Measurements from ENCODE around the gene WDFY4.

WDFY4 gene

DNA sequence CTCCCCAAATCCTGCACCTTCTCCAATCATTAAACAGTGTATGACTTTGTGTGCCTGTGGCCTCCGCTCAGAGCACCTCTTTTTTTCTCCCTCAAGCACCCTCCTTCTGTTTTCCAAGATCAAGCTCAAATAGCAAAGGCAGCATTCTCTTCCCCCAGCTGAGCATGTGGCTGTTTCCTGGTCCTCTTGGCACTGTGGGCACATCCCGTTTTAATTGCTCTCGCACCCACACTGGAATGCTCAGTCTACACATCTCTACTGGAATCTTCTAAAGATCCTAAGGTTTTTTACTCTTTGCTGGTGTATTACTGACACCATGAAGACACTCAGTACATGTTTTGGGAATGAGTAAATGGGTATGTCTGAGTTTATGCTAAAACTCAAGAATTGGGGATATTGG, 107.4 kb downstream of the WDFY4 start:
- peak; percentile 11; the same call in 1 of the 3 replicates for ATAC-seq (ENCODE audit: low read depth)
- Histone ChIP-seq H3K4me3 (ENCODE audit: severe bottlenecking) (no peak overlapping the region), H3K9me3 (ENCODE audit: severe bottlenecking) (no peaks in the 10 kb centered on the region), H3K27ac (ENCODE audit: poor library complexity, severe bottlenecking) (peak overlapping the region; percentile 20), H3K36me3 (ENCODE audit: low read depth) (no peaks in the 10 kb centered on the region), H3K4me1 (ENCODE audit: insufficient read depth, poor library complexity, severe bottlenecking) (peaks cover 21% of the 10 kb centered on the region), H3K27me3 (ENCODE audit: insufficient read depth, poor library complexity, severe bottlenecking) (no peaks in the 10 kb centered on the region)
- no peak for DNase-seq (ENCODE audit: low spot score)
- TF ChIP-seq, protein P1, sequence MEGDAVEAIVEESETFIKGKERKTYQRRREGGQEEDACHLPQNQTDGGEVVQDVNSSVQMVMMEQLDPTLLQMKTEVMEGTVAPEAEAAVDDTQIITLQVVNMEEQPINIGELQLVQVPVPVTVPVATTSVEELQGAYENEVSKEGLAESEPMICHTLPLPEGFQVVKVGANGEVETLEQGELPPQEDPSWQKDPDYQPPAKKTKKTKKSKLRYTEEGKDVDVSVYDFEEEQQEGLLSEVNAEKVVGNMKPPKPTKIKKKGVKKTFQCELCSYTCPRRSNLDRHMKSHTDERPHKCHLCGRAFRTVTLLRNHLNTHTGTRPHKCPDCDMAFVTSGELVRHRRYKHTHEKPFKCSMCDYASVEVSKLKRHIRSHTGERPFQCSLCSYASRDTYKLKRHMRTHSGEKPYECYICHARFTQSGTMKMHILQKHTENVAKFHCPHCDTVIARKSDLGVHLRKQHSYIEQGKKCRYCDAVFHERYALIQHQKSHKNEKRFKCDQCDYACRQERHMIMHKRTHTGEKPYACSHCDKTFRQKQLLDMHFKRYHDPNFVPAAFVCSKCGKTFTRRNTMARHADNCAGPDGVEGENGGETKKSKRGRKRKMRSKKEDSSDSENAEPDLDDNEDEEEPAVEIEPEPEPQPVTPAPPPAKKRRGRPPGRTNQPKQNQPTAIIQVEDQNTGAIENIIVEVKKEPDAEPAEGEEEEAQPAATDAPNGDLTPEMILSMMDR (IDR thresholded peaks at IDR 0.05; ENCODE audit: poor library complexity, severe bottlenecking) = no peak

DNA sequence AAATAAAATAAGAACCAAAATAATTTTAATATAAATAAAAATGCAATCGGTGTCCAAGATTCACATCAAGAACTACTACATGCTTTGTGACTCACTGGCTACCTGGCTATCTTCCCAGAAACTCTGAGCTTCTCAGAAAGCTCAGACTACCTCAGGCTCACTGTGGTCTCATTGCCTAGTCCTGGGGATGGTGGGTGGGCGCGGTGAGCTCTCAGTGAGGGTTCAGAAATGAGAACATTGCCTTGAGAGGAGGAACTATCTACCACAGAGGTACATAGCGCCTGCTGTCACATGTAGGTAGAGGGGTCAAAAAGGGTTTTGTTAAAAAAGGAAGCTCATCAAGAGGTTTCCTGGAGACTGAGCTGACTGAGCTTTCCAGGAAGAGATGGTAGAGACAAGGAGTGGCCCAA, 108.0 kb downstream of the WDFY4 start:
- H3K27ac ChIP-seq (ENCODE audit: poor library complexity, severe bottlenecking) = peak overlapping the region; percentile 20
- H3K27me3 ChIP-seq (ENCODE audit: insufficient read depth, poor library complexity, severe bottlenecking) = no peaks in the 10 kb centered on the region
- DNase-seq (ENCODE audit: low spot score) (no peak), ATAC-seq (ENCODE audit: low read depth) (peak; percentile 89)
- H3K4me3 ChIP-seq (ENCODE audit: severe bottlenecking) = no peak overlapping the region
- no peaks in the 10 kb centered on the region for H3K36me3 ChIP-seq (ENCODE audit: low read depth)
- no peaks in the 10 kb centered on the region for H3K9me3 ChIP-seq (ENCODE audit: severe bottlenecking)
- TF ChIP-seq, protein P1 (IDR thresholded peaks at IDR 0.05; ENCODE audit: poor library complexity, severe bottlenecking) = no peak
- peaks cover 21% of the 10 kb centered on the region for H3K4me1 ChIP-seq (ENCODE audit: insufficient read depth, poor library complexity, severe bottlenecking)

DNA sequence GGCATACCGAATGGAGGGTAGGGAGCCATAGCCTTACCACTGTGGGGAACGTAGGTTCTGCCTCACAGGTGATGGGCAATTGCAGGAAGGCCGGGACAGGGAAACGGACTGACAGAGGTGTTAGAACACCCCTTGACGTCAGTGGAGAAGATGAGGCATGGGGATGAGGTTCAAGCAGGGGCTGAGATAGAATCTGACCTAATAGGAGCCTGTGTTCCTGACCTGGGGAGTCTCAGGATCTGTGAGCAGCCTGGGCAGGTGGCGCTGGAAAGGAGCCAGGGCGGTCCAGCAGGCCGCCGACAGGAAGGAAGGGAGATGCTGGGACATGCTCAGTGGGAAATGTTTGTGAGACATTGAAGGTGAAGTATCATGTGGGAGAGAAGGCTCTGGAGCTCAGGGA, 109.4 kb downstream of the WDFY4 start:
- TF ChIP-seq, protein P1 (IDR thresholded peaks at IDR 0.05; ENCODE audit: poor library complexity, severe bottlenecking) = no peak
- no peak for DNase-seq (ENCODE audit: low spot score)
- Histone ChIP-seq H3K4me3 (ENCODE audit: severe bottlenecking) (no peak overlapping the region), H3K36me3 (ENCODE audit: low read depth) (no peaks in the 10 kb centered on the region), H3K9me3 (ENCODE audit: severe bottlenecking) (no peaks in the 10 kb centered on the region), H3K27ac (ENCODE audit: poor library complexity, severe bottlenecking) (no peak overlapping the region), H3K27me3 (ENCODE audit: insufficient read depth, poor library complexity, severe bottlenecking) (no peaks in the 10 kb centered on the region), H3K4me1 (ENCODE audit: insufficient read depth, poor library complexity, severe bottlenecking) (peaks cover 18% of the 10 kb centered on the region)
- ATAC-seq (ENCODE audit: low read depth) = no peak

DNA sequence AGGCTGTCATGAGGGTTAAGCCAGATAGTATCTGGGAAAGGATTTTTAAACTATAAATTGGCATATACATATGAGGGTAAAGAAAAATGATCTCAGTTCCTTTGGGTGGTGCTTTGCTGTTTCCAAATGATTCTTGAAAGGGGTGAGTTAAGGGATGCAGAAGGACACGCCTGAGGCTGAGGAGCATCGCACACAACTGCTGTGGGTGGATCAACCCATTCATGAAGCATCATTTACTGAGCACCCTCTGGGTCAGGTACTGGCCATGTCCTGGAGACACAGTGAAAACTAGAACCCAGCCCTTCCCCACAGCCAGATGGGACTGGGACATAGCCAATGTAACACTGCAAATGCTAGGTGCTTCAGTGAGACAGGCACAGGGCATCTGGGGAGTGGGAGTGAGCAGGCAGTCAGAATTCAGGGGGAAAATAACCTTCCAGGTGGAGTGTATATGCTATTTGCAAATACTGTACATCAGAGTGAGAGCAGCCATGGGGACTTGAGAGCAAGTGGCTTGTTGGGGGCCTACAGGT, 112.1 kb downstream of the WDFY4 start:
- peaks cover 18% of the 10 kb centered on the region for H3K4me1 ChIP-seq (ENCODE audit: insufficient read depth, poor library complexity, severe bottlenecking)
- no peak overlapping the region for H3K27ac ChIP-seq (ENCODE audit: poor library complexity, severe bottlenecking)
- no peaks in the 10 kb centered on the region for H3K27me3 ChIP-seq (ENCODE audit: insufficient read depth, poor library complexity, severe bottlenecking)
- H3K4me3 ChIP-seq (ENCODE audit: severe bottlenecking) = no peak overlapping the region
- ATAC-seq (ENCODE audit: low read depth) (no peak), DNase-seq (ENCODE audit: low spot score) (no peak)
- no peaks in the 10 kb centered on the region for H3K9me3 ChIP-seq (ENCODE audit: severe bottlenecking)
- TF ChIP-seq, protein P1 (IDR thresholded peaks at IDR 0.05; ENCODE audit: poor library complexity, severe bottlenecking) = no peak
- no peaks in the 10 kb centered on the region for H3K36me3 ChIP-seq (ENCODE audit: low read depth)

DNA sequence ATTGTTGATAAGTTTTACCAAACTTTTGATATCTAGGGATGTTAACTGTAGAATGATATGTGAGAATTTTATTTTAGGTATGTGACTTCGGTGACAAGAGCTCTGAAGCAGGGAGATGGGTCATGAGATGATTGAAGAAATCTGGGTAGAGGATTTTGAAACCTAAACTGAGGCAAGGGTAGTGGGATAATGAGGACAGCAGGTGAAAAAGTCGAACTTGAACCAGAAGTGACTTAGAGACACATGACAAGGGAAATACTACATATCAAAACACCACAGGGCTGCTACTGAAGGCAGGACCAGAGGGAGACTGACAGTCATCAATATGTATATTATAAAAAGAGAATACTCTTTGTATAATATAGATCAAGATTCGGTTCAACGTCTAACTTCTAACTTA, 113.2 kb downstream of the WDFY4 start:
- TF ChIP-seq, protein P1 (IDR thresholded peaks at IDR 0.05; ENCODE audit: poor library complexity, severe bottlenecking) = no peak
- ATAC-seq (ENCODE audit: low read depth) = no peak
- Histone ChIP-seq H3K4me3 (ENCODE audit: severe bottlenecking) (no peak overlapping the region), H3K9me3 (ENCODE audit: severe bottlenecking) (no peaks in the 10 kb centered on the region), H3K27ac (ENCODE audit: poor library complexity, severe bottlenecking) (no peak overlapping the region), H3K4me1 (ENCODE audit: insufficient read depth, poor library complexity, severe bottlenecking) (peaks cover 10% of the 10 kb centered on the region), H3K27me3 (ENCODE audit: insufficient read depth, poor library complexity, severe bottlenecking) (no peaks in the 10 kb centered on the region), H3K36me3 (ENCODE audit: low read depth) (no peaks in the 10 kb centered on the region)
- DNase-seq (ENCODE audit: low spot score) = no peak
